Stimulated activated CD4-positive, alpha-beta T cell treated with anti-CD3 and anti-CD28 coated beads, Interleukin-12 subunit alpha, Interleukin-12 subunit beta, amount 100 ng/mL, for 4 hours (primary cell): ENCODE data around the gene SEPTIN1.

Experiments
- DNase-seq: peaks from one replicate; pipeline ENCODE4 v3.0.0-alpha.2; 2020

SEPTIN1 gene

GRCh38 chr16:30376461-30376902, 5.9 kb downstream of the SEPTIN1 start:
- DNase-seq = no peak

- DNase-seq = no peak
Observed at GRCh38 chr16:30375864-30376263, 6.5 kb downstream of the SEPTIN1 start.

GRCh38 chr16:30374538-30374937, 7.8 kb downstream of the SEPTIN1 start, which contains the start of gene MYL11:
TSS of gene MYL11 (plus strand) at chr16:30374802. CDS start at chr16:30374858, 56 bp downstream.
- DNase-seq = no peak

GRCh38 chr16:30372725-30373124, 9.6 kb downstream of the SEPTIN1 start:
- no peak for DNase-seq

- no peak for DNase-seq
Observed at GRCh38 chr16:30372038-30372712, 10.2 kb downstream of the SEPTIN1 start.

GRCh38 chr16:30371248-30371816, 11.0 kb downstream of the SEPTIN1 start:
- DNase-seq = no peak

GRCh38 chr16:30370456-30371247, 11.7 kb downstream of the SEPTIN1 start, which contains the start of gene TBC1D10B:
TSS of gene TBC1D10B (minus strand) at chr16:30370494. CDS start at chr16:30370183, 311 bp downstream.
- peak; percentile 94 for DNase-seq

GRCh38 chr16:30369938-30370455, 12.4 kb downstream of the SEPTIN1 start:
- no peak for DNase-seq

- DNase-seq = no peak
Observed at GRCh38 chr16:30369091-30369937, 13.0 kb downstream of the SEPTIN1 start.

- DNase-seq = no peak
Observed at GRCh38 chr16:30368792-30369090, 13.6 kb downstream of the SEPTIN1 start.

GRCh38 chr16:30368122-30368791, 14.1 kb downstream of the SEPTIN1 start:
- no peak for DNase-seq

- no peak for DNase-seq
Observed at GRCh38 chr16:30367349-30368009, 14.9 kb downstream of the SEPTIN1 start.

- no peak for DNase-seq
Observed at GRCh38 chr16:30366511-30366910, 15.8 kb downstream of the SEPTIN1 start.

GRCh38 chr16:30365200-30365599, 17.2 kb downstream of the SEPTIN1 start:
- DNase-seq = no peak

- DNase-seq = no peak
Observed at GRCh38 chr16:30361180-30361579, 21.2 kb downstream of the SEPTIN1 start.

GRCh38 chr16:30359871-30360170, 22.5 kb downstream of the SEPTIN1 start:
- no peak for DNase-seq

- DNase-seq = no peak
Observed at GRCh38 chr16:30358990-30359870, 23.1 kb downstream of the SEPTIN1 start.

- no peak for DNase-seq
Observed at GRCh38 chr16:30358577-30358936, 23.8 kb downstream of the SEPTIN1 start.

GRCh38 chr16:30357715-30358576, 24.4 kb downstream of the SEPTIN1 start:
- DNase-seq = no peak
